ENCODE results near the gene SLC38A5. TPM values are rescaled to one million over a fixed set of nuclear protein-coding genes. Genes with fewer than 3 reads are reported as not detected.
"Not testable (repeated sequence)": the region's sequence is repeated elsewhere in the genome, so short reads cannot be mapped to it uniquely, and the experiment has no call there.

The SLC38A5 gene
- 25.3 TPM for total RNA-seq

- DNase-seq (ENCODE audit: low spot score): no peak
Measured at GRCh38 chrX:48470110-48470832, at the start of gene SLC38A5. Gene SLC38A5, minus strand, starts transcription at chrX:48470260. Its CDS starts 2,336 bp downstream, at chrX:48467924.

GRCh38 chrX:48519481-48519880, 49.4 kb upstream of the SLC38A5 start:
- not testable (repeated sequence) for DNase-seq (ENCODE audit: low spot score)

GRCh38 chrX:48516987-48517386, 46.9 kb upstream of the SLC38A5 start:
- DNase-seq (ENCODE audit: low spot score): no peak

GRCh38 chrX:48516285-48516684, 46.2 kb upstream of the SLC38A5 start:
- DNase-seq (ENCODE audit: low spot score): no peak

GRCh38 chrX:48515842-48516241, 45.8 kb upstream of the SLC38A5 start:
- no peak for DNase-seq (ENCODE audit: low spot score)

- no peak for DNase-seq (ENCODE audit: low spot score)
Measured at GRCh38 chrX:48514868-48515460, 44.9 kb upstream of the SLC38A5 start.

- no peak for DNase-seq (ENCODE audit: low spot score)
Measured at GRCh38 chrX:48514126-48514806, 44.2 kb upstream of the SLC38A5 start.

- no peak for DNase-seq (ENCODE audit: low spot score)
Measured at GRCh38 chrX:48513670-48514069, 43.6 kb upstream of the SLC38A5 start.

- DNase-seq (ENCODE audit: low spot score): no peak
Measured at GRCh38 chrX:48512371-48512935, 42.4 kb upstream of the SLC38A5 start.

- DNase-seq (ENCODE audit: low spot score): no peak
Measured at GRCh38 chrX:48511560-48511959, 41.5 kb upstream of the SLC38A5 start.

- DNase-seq (ENCODE audit: low spot score): no peak
Measured at GRCh38 chrX:48509619-48510018, 39.6 kb upstream of the SLC38A5 start.

- DNase-seq (ENCODE audit: low spot score): no peak
Measured at GRCh38 chrX:48509245-48509590, 39.2 kb upstream of the SLC38A5 start.

- DNase-seq (ENCODE audit: low spot score): peak; percentile 85
Measured at GRCh38 chrX:48508400-48509244, 38.6 kb upstream of the SLC38A5 start, which contains the start of gene PORCN. Gene PORCN, plus strand, starts transcription at chrX:48508992. Its CDS starts 829 bp downstream, at chrX:48509821.

- no peak for DNase-seq (ENCODE audit: low spot score)
Measured at GRCh38 chrX:48507246-48507645, 37.2 kb upstream of the SLC38A5 start.

GRCh38 chrX:48505481-48505880, 35.4 kb upstream of the SLC38A5 start:
- no peak for DNase-seq (ENCODE audit: low spot score)

- DNase-seq (ENCODE audit: low spot score): no peak
Measured at GRCh38 chrX:48504261-48504660, 34.2 kb upstream of the SLC38A5 start.

- no peak for DNase-seq (ENCODE audit: low spot score)
Measured at GRCh38 chrX:48498374-48498809, 28.3 kb upstream of the SLC38A5 start.

GRCh38 chrX:48497871-48498270, 27.8 kb upstream of the SLC38A5 start:
- DNase-seq (ENCODE audit: low spot score): no peak

GRCh38 chrX:48496660-48497059, 26.6 kb upstream of the SLC38A5 start:
- DNase-seq (ENCODE audit: low spot score): no peak

GRCh38 chrX:48493890-48494364, 23.9 kb upstream of the SLC38A5 start:
- no peak for DNase-seq (ENCODE audit: low spot score)

- no peak for DNase-seq (ENCODE audit: low spot score)
Measured at GRCh38 chrX:48492293-48492910, 22.3 kb upstream of the SLC38A5 start.

All from ureter (tissue), 1 donor.